Measurements from ENCODE around the gene CLSTN2. TPM values are rescaled to one million over a fixed set of nuclear protein-coding genes. Genes with fewer than 3 reads are reported as not detected.

The CLSTN2 gene
- total and polyA plus RNA-seq, 2 of the 13 experiments (the other 11 are each of a cell fraction or from before 2014, with no cell fraction given) = not detected

GRCh38 chr3:140459462-140459861 is 524.5 kb downstream of the CLSTN2 start:
- in situ Hi-C loops (cut with HindIII; ENCODE audit: extremely low pct_ligation_motif_present, low pct_unique_long_range_greater_than_20kb) (no loop called here), intact Hi-C loops (cut with micrococcal nuclease; ENCODE audit: unreplicated experiment) (no loop called here)
- H4K20me1 ChIP-seq (ENCODE audit: insufficient read depth, low read length) = no peaks in the 10 kb centered on the region
- DNase-seq (ENCODE audit: low spot score) = no peak
- TF ChIP-seq ISX (CRISPR knock-in tag; conservative IDR thresholded peaks at IDR 0.05) (no peak), BCL6 (CRISPR knock-in tag; IDR thresholded peaks at IDR 0.05) (no peak), MBNL3 (CRISPR knock-in tag; conservative IDR thresholded peaks at IDR 0.05) (no peak), HDAC2 (CRISPR knock-in tag; IDR thresholded peaks at IDR 0.05) (no peak), ZNF468 (CRISPR knock-in tag; IDR thresholded peaks at IDR 0.05) (no peak), SP1 (IDR thresholded peaks at IDR 0.05) (no peak), SP1 (CRISPR knock-in tag; IDR thresholded peaks at IDR 0.05) (no peak), ZNF382 (CRISPR knock-in tag; IDR thresholded peaks at IDR 0.05; ENCODE audit: borderline replicate concordance) (no peak), RCOR2 (CRISPR knock-in tag; IDR thresholded peaks at IDR 0.05) (no peak), GZF1 (CRISPR knock-in tag; IDR thresholded peaks at IDR 0.05) (no peak)
- CTCF ChIA-PET (ENCODE audit: low intra/inter-chr PET ratio, low total read pairs) = no interaction called here
- H3K9me3 ChIP-seq (ENCODE audit: low read length) = no peaks in the 10 kb centered on the region
- H3K9ac ChIP-seq (ENCODE audit: insufficient read depth, low read depth, low read length) = no peak overlapping the region
- 7% methylated on average over 5 of the region's 8 CpGs for WGBS (ENCODE audit: low lambda C conversion rate)
- no peaks in the 10 kb centered on the region for H3K27me3 ChIP-seq (ENCODE audit: control insufficient read depth in 1 of 2, insufficient read depth in 2 of 2, low read length in 2 of 2)
- no peak for ATAC-seq
- H3K4me2 ChIP-seq (ENCODE audit: low read depth, low read length) = no peak overlapping the region
- H3K36me3 ChIP-seq (replicated peaks in 1 of 2; ENCODE audit: control insufficient read depth in 1 of 2, insufficient read depth in 2 of 2, low read length in 2 of 2) = no peaks in the 10 kb centered on the region
- no peak overlapping the region for H2AFZ ChIP-seq (ENCODE audit: low read length)
- H3K4me1 ChIP-seq (ENCODE audit: insufficient read depth, low read length) = no peaks in the 10 kb centered on the region
- no peak for FAIRE-seq
- BruUV-seq (replicated peaks) = no TSS peak
- H3K4me3 ChIP-seq (replicated peaks in 1 of 3; ENCODE audit: insufficient read depth in 1 of 3, low read depth in 2 of 3, low read length in 3 of 3) = no peak overlapping the region
- POLR2A ChIA-PET = no interaction called here
- H3K27ac ChIP-seq (ENCODE audit: extremely low read length, insufficient read depth, low read length) = no peak overlapping the region
- no peaks in the 10 kb centered on the region for H3K79me2 ChIP-seq (ENCODE audit: insufficient read depth, low read length)

GRCh38 chr3:140461250-140461649 is 526.3 kb downstream of the CLSTN2 start:
- intact Hi-C loops (cut with micrococcal nuclease; ENCODE audit: unreplicated experiment) = no loop called here
- no TSS peak for BruUV-seq (replicated peaks)
- 10% methylated on average over 3 of the region's 3 CpGs for WGBS (ENCODE audit: low lambda C conversion rate)
- H3K4me1 ChIP-seq (ENCODE audit: insufficient read depth, low read length) = no peaks in the 10 kb centered on the region
- DNase-seq (ENCODE audit: low spot score) (no peak), FAIRE-seq (no peak), ATAC-seq (no peak)
- in situ Hi-C loops (cut with HindIII; ENCODE audit: extremely low pct_ligation_motif_present, low pct_unique_long_range_greater_than_20kb) = no loop called here
- CTCF ChIA-PET (ENCODE audit: low intra/inter-chr PET ratio, low total read pairs) = no interaction called here
- H3K4me2 ChIP-seq (ENCODE audit: low read depth, low read length) = no peak overlapping the region
- H3K36me3 ChIP-seq (replicated peaks in 1 of 2; ENCODE audit: control insufficient read depth in 1 of 2, insufficient read depth in 2 of 2, low read length in 2 of 2) = no peaks in the 10 kb centered on the region
- POLR2A ChIA-PET = no interaction called here
- H3K4me3 ChIP-seq (replicated peaks in 1 of 3; ENCODE audit: insufficient read depth in 1 of 3, low read depth in 2 of 3, low read length in 3 of 3) = no peak overlapping the region
- no peaks in the 10 kb centered on the region for H4K20me1 ChIP-seq (ENCODE audit: insufficient read depth, low read length)
- no peak overlapping the region for H3K9ac ChIP-seq (ENCODE audit: insufficient read depth, low read depth, low read length)
- H3K27ac ChIP-seq (ENCODE audit: extremely low read length, insufficient read depth, low read length) = no peak overlapping the region
- no peaks in the 10 kb centered on the region for H3K9me3 ChIP-seq (ENCODE audit: low read length)
- no peaks in the 10 kb centered on the region for H3K79me2 ChIP-seq (ENCODE audit: insufficient read depth, low read length)
- no peaks in the 10 kb centered on the region for H3K27me3 ChIP-seq (ENCODE audit: control insufficient read depth in 1 of 2, insufficient read depth in 2 of 2, low read length in 2 of 2)
- no peak overlapping the region for H2AFZ ChIP-seq (ENCODE audit: low read length)
- TF ChIP-seq HMG20B (CRISPR knock-in tag; conservative IDR thresholded peaks at IDR 0.05) = no peak
- TF ChIP-seq, protein P1, sequence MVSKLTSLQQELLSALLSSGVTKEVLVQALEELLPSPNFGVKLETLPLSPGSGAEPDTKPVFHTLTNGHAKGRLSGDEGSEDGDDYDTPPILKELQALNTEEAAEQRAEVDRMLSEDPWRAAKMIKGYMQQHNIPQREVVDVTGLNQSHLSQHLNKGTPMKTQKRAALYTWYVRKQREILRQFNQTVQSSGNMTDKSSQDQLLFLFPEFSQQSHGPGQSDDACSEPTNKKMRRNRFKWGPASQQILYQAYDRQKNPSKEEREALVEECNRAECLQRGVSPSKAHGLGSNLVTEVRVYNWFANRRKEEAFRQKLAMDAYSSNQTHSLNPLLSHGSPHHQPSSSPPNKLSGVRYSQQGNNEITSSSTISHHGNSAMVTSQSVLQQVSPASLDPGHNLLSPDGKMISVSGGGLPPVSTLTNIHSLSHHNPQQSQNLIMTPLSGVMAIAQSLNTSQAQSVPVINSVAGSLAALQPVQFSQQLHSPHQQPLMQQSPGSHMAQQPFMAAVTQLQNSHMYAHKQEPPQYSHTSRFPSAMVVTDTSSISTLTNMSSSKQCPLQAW (CRISPR knock-in tag; IDR thresholded peaks at IDR 0.05) = no peak
- TF ChIP-seq, protein P2, sequence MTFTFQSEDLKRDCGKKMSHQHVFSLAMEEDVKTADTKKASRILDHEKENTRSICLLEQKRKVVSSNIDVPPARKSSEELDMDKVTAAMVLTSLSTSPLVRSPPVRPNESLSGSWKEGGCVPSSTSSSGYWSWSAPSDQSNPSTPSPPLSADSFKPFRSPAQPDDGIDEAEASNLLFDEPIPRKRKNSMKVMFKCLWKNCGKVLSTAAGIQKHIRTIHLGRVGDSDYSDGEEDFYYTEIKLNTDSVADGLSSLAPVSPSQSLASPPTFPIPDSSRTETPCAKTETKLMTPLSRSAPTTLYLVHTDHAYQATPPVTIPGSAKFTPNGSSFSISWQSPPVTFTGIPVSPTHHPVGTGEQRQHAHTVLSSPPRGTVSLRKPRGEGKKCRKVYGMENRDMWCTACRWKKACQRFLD (CRISPR knock-in tag; IDR thresholded peaks at IDR 0.05; ENCODE audit: borderline replicate concordance) = no peak
- TF ChIP-seq ZNF781 (CRISPR knock-in tag; IDR thresholded peaks at IDR 0.05; ENCODE audit: borderline replicate concordance, not compliant biosample characterization) = no peak
- no peak for TF ChIP-seq MTF1 (CRISPR knock-in tag; IDR thresholded peaks at IDR 0.05)
- TF ChIP-seq, protein P3, sequence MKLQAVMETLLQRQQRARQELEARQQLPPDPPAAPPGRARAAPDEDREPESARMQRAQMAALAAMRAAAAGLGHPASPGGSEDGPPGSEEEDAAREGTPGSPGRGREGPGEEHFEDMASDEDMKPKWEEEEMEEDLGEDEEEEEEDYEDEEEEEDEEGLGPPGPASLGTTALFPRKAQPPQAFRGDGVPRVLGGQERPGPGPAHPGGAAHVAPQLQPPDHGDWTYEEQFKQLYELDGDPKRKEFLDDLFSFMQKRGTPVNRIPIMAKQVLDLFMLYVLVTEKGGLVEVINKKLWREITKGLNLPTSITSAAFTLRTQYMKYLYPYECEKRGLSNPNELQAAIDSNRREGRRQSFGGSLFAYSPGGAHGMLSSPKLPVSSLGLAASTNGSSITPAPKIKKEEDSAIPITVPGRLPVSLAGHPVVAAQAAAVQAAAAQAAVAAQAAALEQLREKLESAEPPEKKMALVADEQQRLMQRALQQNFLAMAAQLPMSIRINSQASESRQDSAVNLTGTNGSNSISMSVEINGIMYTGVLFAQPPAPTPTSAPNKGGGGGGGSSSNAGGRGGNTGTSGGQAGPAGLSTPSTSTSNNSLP (IDR thresholded peaks at IDR 0.05; ENCODE audit: low read depth, low read length) = no peak
- TF ChIP-seq CHD4 (IDR thresholded peaks at IDR 0.05; ENCODE audit: borderline replicate concordance, low read length) = no peak
- no peak for TF ChIP-seq ZNF616 (CRISPR knock-in tag; IDR thresholded peaks at IDR 0.05; ENCODE audit: low read depth)
